GM18526 (cell line): Measurements from ENCODE around the gene HTRA3.

Experiments used
- POLR2A ChIP-seq: IDR thresholded peaks from 3 replicates; pipeline ENCODE4 v1.6.1; 2011; ENCODE audit not compliant: insufficient read length; ENCODE audit errors: extremely low read depth

The HTRA3 gene

GRCh38 chr4:8251110-8251883, 18.3 kb upstream of the HTRA3 start:
- TF ChIP-seq POLR2A: no peak

- no peak for TF ChIP-seq POLR2A
These were observed 17.0 kb upstream of the HTRA3 start for GRCh38 chr4:8252301-8253173.

- TF ChIP-seq POLR2A: no peak
These were observed 15.5 kb upstream of the HTRA3 start for GRCh38 chr4:8254076-8254475.

- TF ChIP-seq POLR2A: no peak
These were observed 13.7 kb upstream of the HTRA3 start for GRCh38 chr4:8255698-8256441.

GRCh38 chr4:8257854-8258253, 11.7 kb upstream of the HTRA3 start:
- no peak for TF ChIP-seq POLR2A

- no peak for TF ChIP-seq POLR2A
These were observed 10.9 kb upstream of the HTRA3 start for GRCh38 chr4:8258552-8259212.

GRCh38 chr4:8259743-8260430, 9.7 kb upstream of the HTRA3 start:
- TF ChIP-seq POLR2A: no peak

- no peak for TF ChIP-seq POLR2A
These were observed 8.9 kb upstream of the HTRA3 start for GRCh38 chr4:8260656-8261111.

GRCh38 chr4:8261851-8262535, 7.6 kb upstream of the HTRA3 start:
- TF ChIP-seq POLR2A: no peak

GRCh38 chr4:8262637-8263322, 6.8 kb upstream of the HTRA3 start:
- no peak for TF ChIP-seq POLR2A

- TF ChIP-seq POLR2A: no peak
These were observed 6.2 kb upstream of the HTRA3 start for GRCh38 chr4:8263397-8263796.

GRCh38 chr4:8264106-8264505, 5.4 kb upstream of the HTRA3 start:
- TF ChIP-seq POLR2A: no peak
